Measurements from ENCODE around the gene ADAMTS17.
A peak's percentile ranks its signal among the peaks of the same experiment; 100 is the strongest.

The ADAMTS17 gene

GRCh38 chr15:100030586-100031229 is 311.1 kb downstream of the ADAMTS17 start:
- DNase-seq (ENCODE audit: low read depth, low spot score) = peak; percentile 28

- DNase-seq (ENCODE audit: low read depth, low spot score) = no peak
Measured at GRCh38 chr15:100029868-100030479, 311.8 kb downstream of the ADAMTS17 start.

- DNase-seq (ENCODE audit: low read depth, low spot score) = no peak
Measured at GRCh38 chr15:100029045-100029444, 312.7 kb downstream of the ADAMTS17 start.

- DNase-seq (ENCODE audit: low read depth, low spot score) = no peak
Measured at GRCh38 chr15:100026041-100026440, 315.7 kb downstream of the ADAMTS17 start.

- no peak for DNase-seq (ENCODE audit: low read depth, low spot score)
Measured at GRCh38 chr15:100022806-100023205, 319.0 kb downstream of the ADAMTS17 start.

- no peak for DNase-seq (ENCODE audit: low read depth, low spot score)
Measured at GRCh38 chr15:100022391-100022790, 319.4 kb downstream of the ADAMTS17 start.

GRCh38 chr15:100021653-100022052 is 320.1 kb downstream of the ADAMTS17 start:
- DNase-seq (ENCODE audit: low read depth, low spot score) = no peak

GRCh38 chr15:100020614-100021013 is 321.2 kb downstream of the ADAMTS17 start:
- no peak for DNase-seq (ENCODE audit: low read depth, low spot score)

- no peak for DNase-seq (ENCODE audit: low read depth, low spot score)
Measured at GRCh38 chr15:100020189-100020588, 321.6 kb downstream of the ADAMTS17 start.

GRCh38 chr15:100019601-100020000 is 322.2 kb downstream of the ADAMTS17 start:
- DNase-seq (ENCODE audit: low read depth, low spot score) = no peak

GRCh38 chr15:100018191-100018590 is 323.6 kb downstream of the ADAMTS17 start:
- DNase-seq (ENCODE audit: low read depth, low spot score) = no peak

GRCh38 chr15:100017140-100017539 is 324.6 kb downstream of the ADAMTS17 start:
- DNase-seq (ENCODE audit: low read depth, low spot score) = no peak

GRCh38 chr15:100016632-100017031 is 325.1 kb downstream of the ADAMTS17 start:
- no peak for DNase-seq (ENCODE audit: low read depth, low spot score)

- no peak for DNase-seq (ENCODE audit: low read depth, low spot score)
Measured at GRCh38 chr15:100011235-100011634, 330.5 kb downstream of the ADAMTS17 start.

GRCh38 chr15:100009372-100009771 is 332.4 kb downstream of the ADAMTS17 start:
- DNase-seq (ENCODE audit: low read depth, low spot score) = no peak

- no peak for DNase-seq (ENCODE audit: low read depth, low spot score)
Measured at GRCh38 chr15:100008258-100008657, 333.5 kb downstream of the ADAMTS17 start.

- DNase-seq (ENCODE audit: low read depth, low spot score) = no peak
Measured at GRCh38 chr15:100007609-100008008, 334.2 kb downstream of the ADAMTS17 start.

- no peak for DNase-seq (ENCODE audit: low read depth, low spot score)
Measured at GRCh38 chr15:100005715-100006114, 336.1 kb downstream of the ADAMTS17 start.

GRCh38 chr15:100005013-100005412 is 336.8 kb downstream of the ADAMTS17 start:
- DNase-seq (ENCODE audit: low read depth, low spot score) = no peak

GRCh38 chr15:100002787-100003536 is 338.8 kb downstream of the ADAMTS17 start:
- no peak for DNase-seq (ENCODE audit: low read depth, low spot score)

- DNase-seq (ENCODE audit: low read depth, low spot score) = no peak
Measured at GRCh38 chr15:100002086-100002620, 339.6 kb downstream of the ADAMTS17 start.

GRCh38 chr15:100001405-100001804 is 340.4 kb downstream of the ADAMTS17 start:
- DNase-seq (ENCODE audit: low read depth, low spot score) = no peak
